CD4-positive, alpha-beta memory T cell (primary cell): ENCODE data around the gene EEF1E1. TPM values are rescaled to one million over a fixed set of nuclear protein-coding genes. Genes with fewer than 3 reads are reported as not detected.

ENCODE experiments used
- CTCF ChIA-PET: fragments of 350-600 bp; sonication (Branson Sonifier 250); formaldehyde crosslinking; loops from one replicate; lab custom pipeline; 2021; ENCODE audit warnings: inconsistent platforms; ENCODE audit not compliant: partially characterized antibody; lab: Charles Lee
- POLR2A ChIA-PET: fragments of 350-600 bp; sonication (Branson Sonifier 250); formaldehyde crosslinking; loops from one replicate; lab custom pipeline; 2021; ENCODE audit not compliant: partially characterized antibody; lab: Charles Lee
- DNase-seq, 5 donors: peaks; one replicate each; pipeline versions ENCODE4 v3.0.0 to v3.0.0-alpha.2; 2020 to 2022; ENCODE audit warnings: mixed read lengths in 1 of 5
- H3K27ac ChIP-seq: one replicate; pipeline ENCODE4 v1.7.0; 2013; ENCODE audit warnings: low read depth, low read length
- H3K27me3 ChIP-seq: 2 replicates; pipeline ENCODE4 v1.7.0; 2013; ENCODE audit warnings: mild to moderate bottlenecking, low read length, moderate library complexity; ENCODE audit not compliant: insufficient read depth
- H3K36me3 ChIP-seq: 2 replicates; pipeline ENCODE4 v1.7.0; 2013; ENCODE audit warnings: mild to moderate bottlenecking, low read length, moderate library complexity; ENCODE audit not compliant: insufficient read depth
- H3K4me1 ChIP-seq: 2 replicates; pipeline ENCODE4 v1.7.0; 2013; ENCODE audit warnings: mild to moderate bottlenecking, low read length, moderate library complexity; ENCODE audit not compliant: insufficient read depth
- H3K4me3 ChIP-seq, 2 donors: one replicate each; pipeline ENCODE4 v1.7.0; 2013; ENCODE audit warnings: low read length in 2 of 2, mild to moderate bottlenecking in 1 of 2
- H3K9me3 ChIP-seq, 2 donors: one replicate each; pipeline ENCODE4 v1.7.0; 2013; ENCODE audit warnings: low read length in 2 of 2, control low read depth in 1 of 2; ENCODE audit not compliant: control insufficient read depth in 1 of 2
- H3K27ac Mint-ChIP-seq, 7 donors: one replicate each; pipeline ENCODE4 v1.8.0; 2020 to 2021; ENCODE audit warnings: mixed read lengths in 7 of 7, mild to moderate bottlenecking in 6 of 7, inconsistent platforms in 3 of 7, moderate library complexity in 3 of 7
- H3K27me3 Mint-ChIP-seq, 2 donors: one replicate each; pipeline ENCODE4 v1.8.0; 2020 to 2021; ENCODE audit warnings: mixed read lengths in 2 of 2
- H3K36me3 Mint-ChIP-seq, 2 donors: one replicate each; pipeline ENCODE4 v1.8.0; 2020 to 2021; ENCODE audit warnings: mixed read lengths in 2 of 2, inconsistent platforms in 1 of 2, mild to moderate bottlenecking in 1 of 2
- H3K4me1 Mint-ChIP-seq, 4 donors: one replicate each; pipeline ENCODE4 v1.8.0; 2020 to 2021; ENCODE audit warnings: mixed read lengths in 4 of 4, mild to moderate bottlenecking in 1 of 4
- H3K4me3 Mint-ChIP-seq, 8 donors: one replicate each; pipeline ENCODE4 v1.8.0; 2020 to 2021; ENCODE audit warnings: mixed read lengths in 8 of 8, mild to moderate bottlenecking in 7 of 8, moderate library complexity in 6 of 8, inconsistent platforms in 3 of 8
- H3K9me3 Mint-ChIP-seq, 8 donors: one replicate each; pipeline ENCODE4 v1.8.0; 2020 to 2021; ENCODE audit warnings: mixed read lengths in 8 of 8, mild to moderate bottlenecking in 5 of 8, inconsistent platforms in 3 of 8, moderate library complexity in 1 of 8
- intact Hi-C: fragments of 100-400 bp; cut with micrococcal nuclease; formaldehyde crosslinking; loops from one replicate; pipeline ENCODE4 v1.15.1; 2023
- polyA plus RNA-seq, 2 donors: library from polyadenylated mRNA; unstranded; fragments of 300-500 nt; fragmentation: Illumina TruSeq; gene quantifications; one replicate each; pipeline ENCODE4 v1.2.3, GENCODE V29; 2021
- total RNA-seq, 2 experiments: library from RNA; stranded (reverse); gene quantifications; one replicate each; pipeline ENCODE4 v1.2.3, GENCODE V29; 2021

Gene EEF1E1
- total and polyA plus RNA-seq, 4 experiments from 2014 or later = 14.8 to 82.7 (median 36.8) TPM

DNA sequence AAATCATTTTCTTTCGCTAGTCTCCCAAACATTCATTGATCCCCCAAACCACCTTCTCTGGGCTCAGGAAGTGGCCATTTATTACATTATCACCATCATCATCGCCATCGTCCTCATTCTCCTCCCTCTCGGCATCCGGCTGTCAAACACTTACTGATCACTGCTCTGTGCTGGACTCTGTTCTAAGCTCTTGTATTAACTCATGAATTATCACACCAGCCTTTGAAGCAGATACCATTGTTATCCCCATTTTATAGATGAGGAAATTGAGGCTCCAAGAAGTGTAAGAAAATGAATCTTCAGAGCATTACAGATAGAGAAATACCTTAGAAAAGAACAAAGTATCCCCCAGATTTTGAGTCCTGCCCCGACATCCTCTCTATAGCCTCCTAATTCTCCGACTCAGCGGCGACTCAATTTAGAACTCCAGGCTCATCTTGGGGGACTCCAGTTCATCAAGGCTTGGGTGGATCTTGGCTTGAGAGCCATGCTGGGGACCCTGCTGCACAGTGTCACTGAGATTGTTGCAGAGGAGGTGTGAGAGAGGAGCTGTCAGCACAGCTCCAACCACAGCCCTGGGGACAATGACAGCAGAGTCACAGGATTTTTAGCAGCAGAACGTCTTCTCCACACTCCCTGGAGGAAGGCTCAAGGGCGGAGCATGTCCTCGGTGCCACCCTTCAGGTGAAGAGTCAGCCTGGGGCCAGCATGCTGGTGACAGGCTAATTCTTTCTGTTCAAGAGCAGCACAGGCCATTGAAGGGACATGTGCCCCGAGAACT, 6.6 kb upstream of the EEF1E1 start:
- H3K36me3 Mint-ChIP-seq = no peaks in the 10 kb centered on the region
- H3K27me3 Mint-ChIP-seq = peaks cover 18 to 22% of the 10 kb centered on the region in 2 donors
- H3K27ac Mint-ChIP-seq = no peak overlapping the region
- Histone ChIP-seq H3K9me3 (no peaks in the 10 kb centered on the region), H3K27ac (no peak overlapping the region), H3K4me1 (no peaks in the 10 kb centered on the region), H3K27me3 (peaks cover 6% of the 10 kb centered on the region), H3K36me3 (no peaks in the 10 kb centered on the region), H3K4me3 (no peak overlapping the region)
- no peak overlapping the region for H3K4me3 Mint-ChIP-seq
- intact Hi-C loops = loop anchor here (10.0 kb wide), 1 partner anchor 204 kb away; no protein-coding TSS in a partner anchor
- H3K4me1 Mint-ChIP-seq = no peaks in the 10 kb centered on the region
- no peak for DNase-seq
- H3K9me3 Mint-ChIP-seq = peaks cover 0 to 4% (median 0%) of the 10 kb centered on the region in 8 donors
- CTCF ChIA-PET = no interaction called here
- POLR2A ChIA-PET = no interaction called here

DNA sequence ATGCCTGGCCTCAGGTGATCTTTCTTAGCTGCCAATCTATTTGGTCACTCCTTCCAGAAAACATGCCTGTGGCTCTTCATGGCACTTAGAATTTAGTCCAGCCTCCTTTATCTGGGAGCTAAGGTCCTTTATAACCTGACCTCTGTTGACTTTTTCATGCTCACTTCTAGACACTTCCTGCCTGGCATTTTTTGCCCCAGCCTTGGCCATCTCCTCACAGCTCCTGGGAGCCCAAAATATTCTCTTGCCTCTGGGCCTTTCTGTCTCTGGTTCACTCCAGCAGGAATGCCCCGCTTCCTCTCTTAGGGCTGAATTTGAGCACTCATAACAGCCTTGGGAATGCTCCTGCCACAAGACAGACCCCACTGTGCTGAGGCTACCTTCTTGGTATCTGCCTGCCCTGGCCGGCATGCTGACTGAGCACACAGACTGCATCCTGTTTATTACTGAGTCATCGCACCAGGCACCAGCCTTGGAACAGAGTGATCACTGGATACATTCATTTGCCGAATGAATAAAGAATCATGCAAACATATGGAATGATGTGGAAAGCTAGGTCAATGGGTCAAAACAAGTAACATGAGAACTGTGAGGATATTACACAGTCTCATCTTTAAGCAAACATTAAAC, 5.8 kb upstream of the EEF1E1 start:
- Mint-ChIP-seq H3K27me3 (peaks cover 18 to 22% of the 10 kb centered on the region in 2 donors), H3K36me3 (no peaks in the 10 kb centered on the region), H3K27ac (no peak overlapping the region), H3K9me3 (peaks cover 0 to 4% (median 0%) of the 10 kb centered on the region in 8 donors), H3K4me1 (no peaks in the 10 kb centered on the region), H3K4me3 (no peak overlapping the region)
- POLR2A ChIA-PET = no interaction called here
- no peak for DNase-seq
- peaks cover 6% of the 10 kb centered on the region for H3K27me3 ChIP-seq
- no peaks in the 10 kb centered on the region for H3K36me3 ChIP-seq
- H3K4me3 ChIP-seq = no peak overlapping the region
- H3K9me3 ChIP-seq = no peaks in the 10 kb centered on the region
- CTCF ChIA-PET = no interaction called here
- H3K27ac ChIP-seq = no peak overlapping the region
- no peaks in the 10 kb centered on the region for H3K4me1 ChIP-seq
- intact Hi-C loops = loop anchor here (10.0 kb wide), 1 partner anchor 203 kb away; no protein-coding TSS in a partner anchor

DNA sequence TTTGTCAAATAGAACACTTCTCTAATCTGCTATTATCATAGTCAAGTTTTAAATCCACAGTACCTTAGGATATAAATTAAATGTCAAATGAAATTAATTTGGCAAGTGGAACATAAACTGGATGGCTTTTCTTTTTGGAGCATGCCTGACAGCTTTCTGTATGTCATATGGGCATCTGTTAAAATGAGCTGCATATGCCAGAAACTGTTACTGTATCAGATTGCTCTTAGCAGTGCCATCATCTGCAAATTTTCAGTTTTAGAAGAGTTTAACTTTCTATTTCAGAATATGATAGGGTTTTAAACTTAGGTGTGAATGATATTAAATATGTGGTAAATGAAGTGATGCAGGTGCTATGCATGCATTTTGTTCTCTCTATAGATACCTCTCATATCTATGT, 3.4 kb upstream of the EEF1E1 start:
- Histone ChIP-seq H3K27me3 (peaks cover 6% of the 10 kb centered on the region), H3K4me3 (no peak overlapping the region), H3K9me3 (no peaks in the 10 kb centered on the region), H3K36me3 (no peaks in the 10 kb centered on the region), H3K27ac (no peak overlapping the region), H3K4me1 (peaks cover 13% of the 10 kb centered on the region)
- Mint-ChIP-seq H3K36me3 (peaks cover 0 to 4% of the 10 kb centered on the region in 2 donors), H3K4me1 (peaks cover 7 to 19% (median 11%) of the 10 kb centered on the region in 4 donors), H3K4me3 (no peak overlapping the region), H3K9me3 (peaks cover 0 to 4% (median 0%) of the 10 kb centered on the region in 8 donors), H3K27me3 (peaks cover 17 to 22% of the 10 kb centered on the region in 2 donors), H3K27ac (no peak overlapping the region)
- intact Hi-C loops = loop anchor here (10.0 kb wide), 1 partner anchor 201 kb away; no protein-coding TSS in a partner anchor
- ChIA-PET POLR2A (no interaction called here), CTCF (no interaction called here)
- DNase-seq = no peak

DNA sequence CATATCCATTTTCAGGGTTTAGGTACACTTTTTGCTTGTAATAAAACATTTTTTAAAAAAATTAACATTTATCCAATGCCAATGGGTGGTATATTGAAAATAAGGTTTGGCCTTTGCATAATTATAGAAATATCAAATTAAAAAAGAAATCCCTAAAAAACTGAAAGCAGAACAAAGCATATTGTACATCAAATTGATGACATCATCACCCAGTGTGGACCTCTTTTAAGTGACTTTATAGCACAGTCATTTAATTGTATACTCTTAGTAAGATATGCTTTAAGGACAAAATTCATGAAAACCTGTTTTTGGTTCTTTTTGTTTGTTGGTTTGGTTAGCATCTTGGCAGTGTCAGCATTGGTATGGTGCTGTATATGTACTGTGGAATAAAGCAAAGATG, 1.4 kb upstream of the EEF1E1 start:
- no peak overlapping the region for H3K27ac ChIP-seq
- Mint-ChIP-seq H3K4me3 (no peak overlapping the region), H3K27ac (no peak overlapping the region), H3K27me3 (peaks cover 13 to 17% of the 10 kb centered on the region in 2 donors), H3K9me3 (peaks cover 0 to 4% (median 0%) of the 10 kb centered on the region in 8 donors), H3K4me1 (peaks cover 17 to 30% (median 23%) of the 10 kb centered on the region in 4 donors), H3K36me3 (peaks cover 0 to 8% of the 10 kb centered on the region in 2 donors)
- CTCF ChIA-PET = no interaction called here
- H3K4me3 ChIP-seq = no peak overlapping the region
- intact Hi-C loops = loop anchor here (10.0 kb wide), 1 partner anchor 199 kb away; no protein-coding TSS in a partner anchor
- H3K4me1 ChIP-seq = peaks cover 19% of the 10 kb centered on the region
- DNase-seq = no peak
- no peaks in the 10 kb centered on the region for H3K36me3 ChIP-seq
- H3K9me3 ChIP-seq = no peaks in the 10 kb centered on the region
- POLR2A ChIA-PET = no interaction called here
- H3K27me3 ChIP-seq = peaks cover under 1% of the 10 kb centered on the region

DNA sequence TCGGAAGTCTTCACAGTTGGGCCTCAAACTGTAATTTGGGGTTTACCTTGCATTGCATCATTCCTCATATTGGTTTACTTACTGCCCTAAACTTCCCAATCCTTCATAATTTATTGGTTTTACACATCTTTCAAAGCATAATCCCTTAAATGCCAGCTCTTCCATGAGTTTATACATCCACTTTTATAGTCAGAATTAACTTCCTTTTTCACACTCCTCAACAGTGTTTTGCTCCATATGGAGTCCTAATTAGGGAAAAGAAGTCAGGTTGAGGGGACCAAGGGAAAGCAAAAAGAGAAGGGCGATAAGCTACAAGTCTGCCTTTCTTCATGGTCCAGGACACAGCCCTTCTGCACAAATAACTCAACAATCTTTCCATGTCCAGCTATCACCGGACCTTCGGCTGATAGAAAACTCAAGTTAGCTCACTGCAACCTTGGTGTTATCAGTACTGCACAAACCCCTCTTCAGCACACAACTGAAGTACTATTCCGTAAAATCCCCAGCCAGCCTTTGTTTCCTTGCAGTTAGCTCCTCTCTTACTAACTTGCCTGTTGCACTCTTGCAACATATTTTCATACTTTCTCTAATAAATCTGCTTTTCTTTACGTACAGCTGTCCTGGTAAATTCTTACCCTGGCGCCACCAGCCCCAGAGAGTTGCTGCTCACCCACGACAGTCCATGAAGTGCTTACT, 2.0 kb downstream of the EEF1E1 start:
- no peaks in the 10 kb centered on the region for H3K27me3 ChIP-seq
- intact Hi-C loops = loop anchor here (10.0 kb wide), 1 partner anchor 196 kb away; no protein-coding TSS in a partner anchor
- Mint-ChIP-seq H3K36me3 (peaks cover 13 to 27% of the 10 kb centered on the region in 2 donors), H3K4me1 (peaks cover 17 to 30% (median 23%) of the 10 kb centered on the region in 4 donors), H3K27me3 (no peaks in the 10 kb centered on the region), H3K27ac (peak overlapping the region in 3 of 7 donors; percentile 0 to 28 (median 7)), H3K4me3 (peak overlapping the region in 5 of 8 donors; percentile 4 to 48 (median 30)), H3K9me3 (peaks cover 0 to 4% (median 0%) of the 10 kb centered on the region in 8 donors)
- H3K27ac ChIP-seq = no peak overlapping the region
- peaks cover 16% of the 10 kb centered on the region for H3K36me3 ChIP-seq
- no peak overlapping the region for H3K4me3 ChIP-seq
- ChIA-PET CTCF (interaction anchor here (1.0 kb wide), 1 partner anchor 35 kb away, joined by 3 read pairs; no protein-coding TSS in a partner anchor), POLR2A (interaction anchor here (0.6 to 4.1 kb wide), 2 partner anchors 28 to 35 kb away, joined by 4 to 69 read pairs; partner anchors contain the start of gene BLOC1S5)
- H3K9me3 ChIP-seq = no peaks in the 10 kb centered on the region
- DNase-seq = no peak
- H3K4me1 ChIP-seq = peaks cover 19% of the 10 kb centered on the region

DNA sequence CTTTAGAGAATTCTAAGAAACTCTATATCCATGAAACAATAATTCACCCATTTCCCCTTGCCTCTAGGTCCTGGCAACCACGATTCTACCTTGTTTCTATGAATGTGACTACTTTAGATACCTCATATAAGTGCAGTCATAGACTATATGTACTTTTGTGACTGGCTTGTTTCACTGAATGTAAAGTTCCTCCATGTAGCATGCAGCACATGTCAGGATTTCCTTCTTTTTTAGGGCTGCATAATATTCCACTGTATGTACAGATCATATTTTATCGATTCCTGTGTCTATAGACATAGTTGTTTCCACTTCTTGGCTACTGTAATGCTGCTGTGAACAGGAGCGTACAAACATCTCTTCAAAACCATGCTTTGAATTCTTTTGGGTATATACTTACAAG, 11.7 kb downstream of the EEF1E1 start:
- intact Hi-C loops = no loop called here
- POLR2A ChIA-PET = no interaction called here
- Mint-ChIP-seq H3K27me3 (no peaks in the 10 kb centered on the region), H3K36me3 (peaks cover 68 to 70% of the 10 kb centered on the region in 2 donors), H3K4me1 (peaks cover 0 to 11% (median 6%) of the 10 kb centered on the region in 4 donors), H3K9me3 (peaks cover 0 to 5% (median 0%) of the 10 kb centered on the region in 8 donors), H3K27ac (peak overlapping the region in 1 of 7 donors; percentile 60), H3K4me3 (no peak overlapping the region)
- no peak overlapping the region for H3K4me3 ChIP-seq
- H3K9me3 ChIP-seq = peaks cover 0 to 5% of the 10 kb centered on the region in 2 donors
- no peaks in the 10 kb centered on the region for H3K27me3 ChIP-seq
- H3K27ac ChIP-seq = no peak overlapping the region
- CTCF ChIA-PET = no interaction called here
- no peaks in the 10 kb centered on the region for H3K4me1 ChIP-seq
- H3K36me3 ChIP-seq = peaks cover 19% of the 10 kb centered on the region
- no peak for DNase-seq
